ENCODE results near the gene GHR. TPM values are rescaled to one million over a fixed set of nuclear protein-coding genes. Genes with fewer than 3 reads are reported as not detected.

GHR gene
- total RNA-seq, 1 donor from 2014 or later: 16.7 TPM

DNA sequence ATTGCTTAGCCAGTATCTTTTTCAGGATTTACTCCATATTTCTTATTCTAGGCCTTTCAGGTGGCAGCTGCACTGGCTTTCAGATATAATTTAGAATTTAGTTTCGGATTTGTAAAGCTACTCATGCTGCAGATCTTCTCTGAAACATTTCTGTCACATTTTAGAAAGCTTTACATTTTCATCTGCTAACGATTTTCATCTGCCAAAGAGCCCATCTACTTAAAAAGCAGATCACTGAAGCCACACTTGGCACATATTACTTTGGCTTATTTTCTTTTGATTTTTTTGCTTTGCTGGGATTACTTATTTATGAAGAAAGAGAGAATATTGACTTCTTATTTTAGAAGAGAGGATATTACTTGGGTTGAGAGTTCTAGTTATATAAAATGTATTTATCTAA lies 98.2 kb downstream of the GHR start:
- H3K4me1 ChIP-seq (ENCODE audit: control insufficient read depth in 3 of 3, insufficient read depth in 3 of 3, low read length in 3 of 3): peaks cover 21 to 54% (median 42%) of the 10 kb centered on the region in 3 donors
- H3K4me3 ChIP-seq (ENCODE audit: low read length in 3 of 3): no peak overlapping the region
- no peak overlapping the region for H3K27ac ChIP-seq (ENCODE audit: low read depth, low read length)

DNA sequence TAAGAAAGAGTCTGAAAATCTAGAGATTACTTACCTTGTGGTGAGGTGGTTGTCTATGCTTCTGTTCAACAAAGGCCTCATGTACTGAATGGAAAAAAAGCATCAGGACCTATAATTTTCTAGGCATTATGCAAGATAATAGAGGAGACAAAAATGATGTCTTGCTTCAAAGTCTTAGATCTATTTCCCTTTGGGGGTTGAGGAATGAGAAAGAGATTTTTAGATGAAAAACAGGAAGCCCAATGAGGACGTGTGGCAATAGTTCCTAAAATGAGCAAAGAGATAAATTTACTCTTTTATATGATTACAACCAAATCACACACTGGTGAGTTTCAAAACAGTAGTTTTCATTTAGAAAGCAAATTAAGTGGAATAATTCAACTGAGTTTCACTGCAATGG lies 99.5 kb downstream of the GHR start:
- Histone ChIP-seq H3K9ac (ENCODE audit: low read depth in 1 of 3, low read length in 3 of 3) (no peak overlapping the region), H3K4me1 (ENCODE audit: control insufficient read depth in 3 of 3, insufficient read depth in 3 of 3, low read length in 3 of 3) (peaks cover 17 to 51% (median 36%) of the 10 kb centered on the region in 3 donors), H3K27me3 (ENCODE audit: control insufficient read depth in 3 of 3, insufficient read depth in 3 of 3, low read length in 3 of 3) (no peaks in the 10 kb centered on the region), H3K36me3 (ENCODE audit: control insufficient read depth in 3 of 3, insufficient read depth in 3 of 3, low read length in 3 of 3) (no peaks in the 10 kb centered on the region), H3K9me3 (ENCODE audit: control insufficient read depth in 3 of 3, low read length in 3 of 3) (no peaks in the 10 kb centered on the region), H3K4me3 (ENCODE audit: low read length in 3 of 3) (no peak overlapping the region), H3K27ac (ENCODE audit: low read depth, low read length) (no peak overlapping the region)

More for the DNA sequence above, 98.2 kb downstream of the GHR start:
- Histone ChIP-seq H3K27me3 (ENCODE audit: control insufficient read depth in 3 of 3, insufficient read depth in 3 of 3, low read length in 3 of 3) (no peaks in the 10 kb centered on the region), H3K36me3 (ENCODE audit: control insufficient read depth in 3 of 3, insufficient read depth in 3 of 3, low read length in 3 of 3) (no peaks in the 10 kb centered on the region), H3K9me3 (ENCODE audit: control insufficient read depth in 3 of 3, low read length in 3 of 3) (no peaks in the 10 kb centered on the region), H3K9ac (ENCODE audit: low read depth in 1 of 3, low read length in 3 of 3) (no peak overlapping the region)

DNA sequence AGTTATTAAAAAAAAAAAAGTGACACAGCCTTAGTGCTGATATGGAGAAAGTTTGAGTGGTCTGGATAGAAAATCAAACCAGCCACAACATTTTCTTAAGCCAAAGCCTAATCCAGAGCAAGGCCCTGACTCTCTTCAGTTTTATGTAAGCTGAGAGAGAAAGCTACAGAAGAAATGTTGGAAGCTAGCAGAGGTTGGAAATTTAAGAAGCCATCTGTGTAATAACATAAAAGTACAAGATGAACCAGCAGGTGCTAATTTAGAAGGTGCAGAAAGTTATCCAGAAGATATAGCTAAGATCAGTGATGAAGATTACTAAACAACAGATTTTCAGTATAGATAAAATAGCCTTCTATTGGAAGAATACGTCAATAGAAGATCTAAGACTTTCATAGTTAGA lies 102.9 kb downstream of the GHR start:
- Histone ChIP-seq H3K36me3 (ENCODE audit: control insufficient read depth in 3 of 3, insufficient read depth in 3 of 3, low read length in 3 of 3) (no peaks in the 10 kb centered on the region), H3K27me3 (ENCODE audit: control insufficient read depth in 3 of 3, insufficient read depth in 3 of 3, low read length in 3 of 3) (no peaks in the 10 kb centered on the region), H3K4me3 (ENCODE audit: low read length in 3 of 3) (no peak overlapping the region), H3K27ac (ENCODE audit: low read depth, low read length) (peak overlapping the region; percentile 34), H3K4me1 (ENCODE audit: control insufficient read depth in 3 of 3, insufficient read depth in 3 of 3, low read length in 3 of 3) (peaks cover 0 to 21% (median 8%) of the 10 kb centered on the region in 3 donors), H3K9ac (ENCODE audit: low read depth in 1 of 3, low read length in 3 of 3) (no peak overlapping the region), H3K9me3 (ENCODE audit: control insufficient read depth in 3 of 3, low read length in 3 of 3) (no peaks in the 10 kb centered on the region)

DNA sequence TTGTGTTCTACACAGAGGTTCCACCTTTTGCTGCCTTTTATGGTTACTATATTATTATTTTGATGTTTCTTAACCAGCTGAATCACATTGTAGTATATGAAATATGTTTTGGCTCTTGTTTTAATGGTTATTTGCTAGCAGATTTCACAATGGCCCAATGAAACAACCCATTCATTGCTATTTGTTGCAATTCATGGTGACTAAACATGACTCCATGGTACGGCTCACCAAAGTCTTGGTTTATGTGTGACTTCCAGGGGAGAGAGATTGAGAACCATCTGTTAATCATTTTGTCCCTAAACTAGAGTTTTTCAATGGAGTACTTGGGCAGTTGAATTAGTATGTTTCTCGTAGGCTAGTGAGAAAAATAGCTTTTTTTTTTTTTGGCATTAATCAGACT lies 108.4 kb downstream of the GHR start:
- H3K9ac ChIP-seq (ENCODE audit: low read depth in 1 of 3, low read length in 3 of 3): no peak overlapping the region
- no peaks in the 10 kb centered on the region for H3K9me3 ChIP-seq (ENCODE audit: control insufficient read depth in 3 of 3, low read length in 3 of 3)

DNA sequence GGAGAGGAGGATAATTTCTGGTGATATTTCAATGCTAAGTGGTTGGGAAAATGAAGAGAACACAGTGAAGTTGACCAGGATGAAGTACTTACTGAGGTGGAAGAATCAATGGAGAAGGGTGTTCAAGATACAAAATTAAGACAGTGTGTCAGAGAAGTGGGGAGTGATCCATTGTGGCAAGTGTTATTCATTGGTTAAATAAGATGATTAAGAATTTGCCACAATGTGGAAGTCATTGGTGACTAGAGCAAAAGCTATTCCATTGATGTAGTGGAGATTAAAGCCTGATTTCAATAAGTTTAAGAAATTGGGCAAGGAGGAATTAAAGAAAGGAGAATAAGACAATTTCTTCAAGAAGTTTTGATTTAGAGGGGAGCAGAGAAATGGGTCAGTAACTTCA lies 118.9 kb downstream of the GHR start:
- Histone ChIP-seq H3K4me1 (ENCODE audit: control insufficient read depth in 3 of 3, insufficient read depth in 3 of 3, low read length in 3 of 3) (peaks cover 0 to 15% (median 0%) of the 10 kb centered on the region in 3 donors), H3K4me3 (ENCODE audit: low read length in 3 of 3) (no peak overlapping the region), H3K36me3 (ENCODE audit: control insufficient read depth in 3 of 3, insufficient read depth in 3 of 3, low read length in 3 of 3) (no peaks in the 10 kb centered on the region), H3K27me3 (ENCODE audit: control insufficient read depth in 3 of 3, insufficient read depth in 3 of 3, low read length in 3 of 3) (no peaks in the 10 kb centered on the region), H3K9ac (ENCODE audit: low read depth in 1 of 3, low read length in 3 of 3) (no peak overlapping the region), H3K27ac (ENCODE audit: low read depth, low read length) (no peak overlapping the region), H3K9me3 (ENCODE audit: control insufficient read depth in 3 of 3, low read length in 3 of 3) (no peaks in the 10 kb centered on the region)

More for the DNA sequence above, 108.4 kb downstream of the GHR start:
- H3K27ac ChIP-seq (ENCODE audit: low read depth, low read length): no peak overlapping the region
- no peaks in the 10 kb centered on the region for H3K36me3 ChIP-seq (ENCODE audit: control insufficient read depth in 3 of 3, insufficient read depth in 3 of 3, low read length in 3 of 3)
- H3K4me1 ChIP-seq (ENCODE audit: control insufficient read depth in 3 of 3, insufficient read depth in 3 of 3, low read length in 3 of 3): peaks cover 0 to 5% (median 1%) of the 10 kb centered on the region in 3 donors
- no peak overlapping the region for H3K4me3 ChIP-seq (ENCODE audit: low read length in 3 of 3)
- no peaks in the 10 kb centered on the region for H3K27me3 ChIP-seq (ENCODE audit: control insufficient read depth in 3 of 3, insufficient read depth in 3 of 3, low read length in 3 of 3)

DNA sequence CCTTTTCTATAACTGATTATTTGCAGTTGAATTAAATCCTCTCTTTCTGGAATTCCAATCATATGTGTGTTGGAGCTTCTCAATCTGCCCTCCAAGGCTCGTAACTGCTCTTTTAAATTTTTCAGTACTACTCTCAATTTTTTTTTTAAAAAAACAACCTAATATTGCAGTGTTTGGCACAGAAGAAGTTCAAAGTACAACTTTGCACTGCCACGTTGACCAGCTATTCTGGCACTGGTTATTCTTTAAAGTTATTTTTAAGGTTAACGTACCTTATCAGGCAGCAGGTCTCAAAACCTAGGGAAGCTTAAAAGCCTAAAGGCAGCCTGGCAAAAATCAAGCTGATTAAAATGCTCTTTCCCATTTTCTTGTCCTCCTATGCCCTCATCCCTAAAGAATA lies 120.5 kb downstream of the GHR start:
- Histone ChIP-seq H3K36me3 (ENCODE audit: control insufficient read depth in 3 of 3, insufficient read depth in 3 of 3, low read length in 3 of 3) (no peaks in the 10 kb centered on the region), H3K27ac (ENCODE audit: low read depth, low read length) (no peak overlapping the region), H3K9ac (ENCODE audit: low read depth in 1 of 3, low read length in 3 of 3) (no peak overlapping the region), H3K9me3 (ENCODE audit: control insufficient read depth in 3 of 3, low read length in 3 of 3) (no peaks in the 10 kb centered on the region), H3K4me1 (ENCODE audit: control insufficient read depth in 3 of 3, insufficient read depth in 3 of 3, low read length in 3 of 3) (peaks cover 0 to 25% (median 10%) of the 10 kb centered on the region in 3 donors), H3K27me3 (ENCODE audit: control insufficient read depth in 3 of 3, insufficient read depth in 3 of 3, low read length in 3 of 3) (no peaks in the 10 kb centered on the region), H3K4me3 (ENCODE audit: low read length in 3 of 3) (no peak overlapping the region)

DNA sequence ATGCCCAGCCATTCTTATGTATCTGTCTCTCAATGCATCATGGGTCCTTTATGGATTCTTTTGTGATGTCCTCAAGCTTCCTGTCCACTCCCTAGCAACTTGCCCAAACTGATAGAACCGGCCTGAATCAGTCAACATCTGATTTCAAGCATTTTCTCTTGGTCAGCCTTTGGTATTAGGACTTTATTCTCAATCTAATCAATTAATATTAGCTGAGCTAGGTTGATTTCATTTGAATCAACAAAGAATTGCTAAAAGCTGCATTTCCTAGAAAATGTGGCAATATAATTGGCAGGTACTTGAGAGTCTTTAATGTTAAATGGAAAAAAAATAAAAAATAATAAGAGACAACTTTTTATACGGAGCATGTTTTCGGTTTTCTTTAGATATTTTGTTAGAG lies 121.8 kb downstream of the GHR start:
- no peaks in the 10 kb centered on the region for H3K9me3 ChIP-seq (ENCODE audit: control insufficient read depth in 3 of 3, low read length in 3 of 3)
- no peak overlapping the region for H3K27ac ChIP-seq (ENCODE audit: low read depth, low read length)
- no peaks in the 10 kb centered on the region for H3K36me3 ChIP-seq (ENCODE audit: control insufficient read depth in 3 of 3, insufficient read depth in 3 of 3, low read length in 3 of 3)
- H3K9ac ChIP-seq (ENCODE audit: low read depth in 1 of 3, low read length in 3 of 3): no peak overlapping the region
- H3K4me1 ChIP-seq (ENCODE audit: control insufficient read depth in 3 of 3, insufficient read depth in 3 of 3, low read length in 3 of 3): peaks cover 0 to 25% (median 13%) of the 10 kb centered on the region in 3 donors
- H3K27me3 ChIP-seq (ENCODE audit: control insufficient read depth in 3 of 3, insufficient read depth in 3 of 3, low read length in 3 of 3): no peaks in the 10 kb centered on the region
- H3K4me3 ChIP-seq (ENCODE audit: low read length in 3 of 3): no peak overlapping the region

DNA sequence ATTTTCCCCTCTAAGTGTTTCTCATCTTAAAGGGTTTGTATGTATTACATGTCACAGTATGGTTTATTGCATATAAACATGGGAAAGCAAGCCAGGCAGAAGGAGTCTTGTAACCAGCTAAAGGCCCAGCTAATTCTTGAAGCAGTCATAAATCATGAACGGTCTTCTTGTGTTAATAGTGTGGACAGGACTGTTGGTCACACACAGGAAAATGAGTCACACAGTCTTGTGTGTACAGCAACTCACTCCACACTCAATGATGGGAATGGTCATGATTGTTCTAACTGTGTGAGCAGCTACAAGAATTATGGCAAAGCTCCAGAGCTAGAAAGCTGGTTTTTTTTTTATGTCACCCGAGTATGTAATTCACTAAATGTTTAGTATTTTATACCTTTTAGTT lies 123.9 kb downstream of the GHR start:
- Histone ChIP-seq H3K27ac (ENCODE audit: low read depth, low read length) (no peak overlapping the region), H3K4me3 (ENCODE audit: low read length in 3 of 3) (no peak overlapping the region), H3K27me3 (ENCODE audit: control insufficient read depth in 3 of 3, insufficient read depth in 3 of 3, low read length in 3 of 3) (no peaks in the 10 kb centered on the region), H3K9me3 (ENCODE audit: control insufficient read depth in 3 of 3, low read length in 3 of 3) (no peaks in the 10 kb centered on the region), H3K36me3 (ENCODE audit: control insufficient read depth in 3 of 3, insufficient read depth in 3 of 3, low read length in 3 of 3) (no peaks in the 10 kb centered on the region), H3K4me1 (ENCODE audit: control insufficient read depth in 3 of 3, insufficient read depth in 3 of 3, low read length in 3 of 3) (peaks cover 0 to 39% (median 18%) of the 10 kb centered on the region in 3 donors), H3K9ac (ENCODE audit: low read depth in 1 of 3, low read length in 3 of 3) (no peak overlapping the region)

DNA sequence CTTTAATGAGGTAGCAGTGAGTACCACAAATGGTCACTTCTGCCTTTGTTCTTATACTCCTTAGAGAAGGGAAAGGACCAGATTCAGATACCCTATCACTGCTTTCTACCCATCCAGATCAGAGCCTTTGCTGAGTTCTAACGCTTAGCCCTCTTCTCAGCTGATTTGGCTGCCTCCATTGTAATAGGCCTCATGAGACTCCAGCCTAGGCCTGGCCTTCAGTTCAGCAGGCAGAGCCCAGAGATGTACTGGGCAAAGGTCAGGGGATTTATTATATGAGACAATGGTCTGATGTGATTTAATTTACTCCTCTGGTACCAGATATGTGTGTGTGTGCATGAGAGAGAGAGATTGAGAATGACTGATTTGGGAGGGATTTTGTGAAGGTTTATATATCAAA lies 124.7 kb downstream of the GHR start:
- peaks cover under 1 to 40% (median 20%) of the 10 kb centered on the region in 3 donors for H3K4me1 ChIP-seq (ENCODE audit: control insufficient read depth in 3 of 3, insufficient read depth in 3 of 3, low read length in 3 of 3)
- H3K9ac ChIP-seq (ENCODE audit: low read depth in 1 of 3, low read length in 3 of 3): peak overlapping the region in 1 of 3 donors; percentile 14
- no peaks in the 10 kb centered on the region for H3K27me3 ChIP-seq (ENCODE audit: control insufficient read depth in 3 of 3, insufficient read depth in 3 of 3, low read length in 3 of 3)
- no peak overlapping the region for H3K27ac ChIP-seq (ENCODE audit: low read depth, low read length)
- H3K4me3 ChIP-seq (ENCODE audit: low read length in 3 of 3): no peak overlapping the region
- H3K9me3 ChIP-seq (ENCODE audit: control insufficient read depth in 3 of 3, low read length in 3 of 3): no peaks in the 10 kb centered on the region
- H3K36me3 ChIP-seq (ENCODE audit: control insufficient read depth in 3 of 3, insufficient read depth in 3 of 3, low read length in 3 of 3): no peaks in the 10 kb centered on the region

DNA sequence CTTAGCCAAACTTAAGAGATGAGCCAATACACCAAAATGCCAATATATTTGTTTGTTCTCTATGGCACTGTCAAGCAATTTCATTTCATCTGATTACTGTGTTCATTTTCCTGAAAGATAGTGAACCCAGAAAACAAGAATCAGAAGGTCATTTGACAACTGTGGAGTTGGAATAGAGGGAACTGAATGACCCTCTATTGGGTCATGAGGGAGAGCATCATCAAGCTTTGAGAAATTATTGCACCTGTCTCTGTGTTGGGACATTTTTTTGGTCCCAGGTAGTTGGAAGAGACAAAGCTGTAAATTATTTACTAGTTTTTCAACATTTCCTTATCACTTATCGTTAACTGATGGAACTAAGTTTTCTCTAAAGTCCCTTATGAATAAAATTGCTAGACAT lies 129.4 kb downstream of the GHR start:
- H3K27me3 ChIP-seq (ENCODE audit: control insufficient read depth in 3 of 3, insufficient read depth in 3 of 3, low read length in 3 of 3): no peaks in the 10 kb centered on the region
- no peaks in the 10 kb centered on the region for H3K36me3 ChIP-seq (ENCODE audit: control insufficient read depth in 3 of 3, insufficient read depth in 3 of 3, low read length in 3 of 3)
- H3K27ac ChIP-seq (ENCODE audit: low read depth, low read length): peak overlapping the region; percentile 16
- H3K4me3 ChIP-seq (ENCODE audit: low read length in 3 of 3): no peak overlapping the region
- no peaks in the 10 kb centered on the region for H3K9me3 ChIP-seq (ENCODE audit: control insufficient read depth in 3 of 3, low read length in 3 of 3)
- H3K9ac ChIP-seq (ENCODE audit: low read depth in 1 of 3, low read length in 3 of 3): no peak overlapping the region
- H3K4me1 ChIP-seq (ENCODE audit: control insufficient read depth in 3 of 3, insufficient read depth in 3 of 3, low read length in 3 of 3): peaks cover 17 to 40% (median 30%) of the 10 kb centered on the region in 3 donors

DNA sequence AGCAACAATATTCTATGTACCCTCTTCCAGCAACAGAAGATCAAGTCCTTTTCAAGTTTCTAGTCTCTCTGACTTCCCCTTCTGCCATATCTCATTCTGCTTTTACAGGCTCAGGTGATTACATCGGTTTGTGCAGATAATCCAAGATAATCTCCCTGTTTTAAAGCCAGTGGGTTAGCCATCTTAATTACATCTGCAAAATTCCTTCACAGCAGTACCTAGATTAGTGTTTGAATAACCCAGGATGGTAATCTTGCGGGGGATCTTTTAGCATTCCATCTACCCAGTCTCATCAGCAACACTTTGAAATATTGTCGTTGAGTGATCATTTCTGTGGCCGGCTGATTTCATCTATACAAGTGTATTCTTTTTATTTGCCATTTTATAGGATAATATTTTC lies 130.2 kb downstream of the GHR start:
- H3K9ac ChIP-seq (ENCODE audit: low read depth in 1 of 3, low read length in 3 of 3): no peak overlapping the region
- H3K9me3 ChIP-seq (ENCODE audit: control insufficient read depth in 3 of 3, low read length in 3 of 3): no peaks in the 10 kb centered on the region
- H3K36me3 ChIP-seq (ENCODE audit: control insufficient read depth in 3 of 3, insufficient read depth in 3 of 3, low read length in 3 of 3): no peaks in the 10 kb centered on the region
- no peak overlapping the region for H3K27ac ChIP-seq (ENCODE audit: low read depth, low read length)
- no peak overlapping the region for H3K4me3 ChIP-seq (ENCODE audit: low read length in 3 of 3)
- H3K27me3 ChIP-seq (ENCODE audit: control insufficient read depth in 3 of 3, insufficient read depth in 3 of 3, low read length in 3 of 3): no peaks in the 10 kb centered on the region
- H3K4me1 ChIP-seq (ENCODE audit: control insufficient read depth in 3 of 3, insufficient read depth in 3 of 3, low read length in 3 of 3): peaks cover 17 to 34% (median 24%) of the 10 kb centered on the region in 3 donors

All from skeletal muscle tissue (tissue), 4 donors.